ENCODE measurements around the gene CACNG1. TPM values are rescaled to one million over a fixed set of nuclear protein-coding genes. Genes with fewer than 3 reads are reported as not detected.

Gene CACNG1
- polyA plus RNA-seq, 2 of the 4 experiments (the other 2 are of a cell fraction), result 0.15 TPM; not detected in 1

DNA sequence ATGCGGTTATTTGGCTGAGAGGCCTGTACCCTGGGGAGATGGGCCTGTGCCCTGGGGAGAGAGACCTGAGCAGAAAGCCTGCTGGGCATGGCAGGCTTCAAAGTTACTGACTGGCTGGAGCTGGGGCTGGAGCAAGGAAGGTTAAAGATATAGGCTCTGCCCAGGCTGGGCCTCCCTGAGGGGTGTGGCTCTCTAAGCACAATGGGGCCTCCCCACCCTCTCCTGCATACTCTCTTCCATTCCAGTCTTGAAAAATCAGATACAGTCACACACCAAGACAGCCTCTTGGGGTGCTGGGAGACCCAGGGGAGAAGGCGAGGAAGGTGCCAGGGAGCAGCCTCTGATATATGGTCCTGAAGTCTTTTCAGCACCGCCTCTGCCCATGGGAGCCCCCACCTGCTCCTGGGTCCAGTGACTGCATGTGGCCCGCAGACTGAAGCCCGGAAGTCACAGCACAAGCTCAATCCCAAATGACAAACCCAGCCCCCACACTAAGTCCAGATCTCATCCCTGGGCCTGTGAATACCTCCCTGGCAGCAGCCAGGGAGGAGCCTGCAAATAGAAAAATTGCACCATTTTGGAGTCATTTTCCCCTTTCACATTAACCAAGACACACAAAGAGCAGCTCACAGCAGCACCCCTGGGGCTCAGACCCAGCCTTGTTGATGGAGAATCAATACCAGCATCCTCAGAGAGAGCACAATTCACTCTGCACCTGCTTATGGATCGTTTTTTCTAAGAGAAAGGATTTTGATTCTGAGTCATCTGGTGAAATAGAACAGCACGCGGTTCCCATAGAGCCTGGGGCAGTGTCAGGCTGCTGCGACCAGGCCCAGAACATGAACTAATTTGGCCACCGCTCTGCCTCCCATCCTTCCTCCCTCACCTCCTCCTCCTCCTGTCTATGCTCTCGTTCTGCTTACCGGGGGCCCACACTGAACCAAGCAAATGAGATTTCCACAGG, 25.6 kb upstream of the CACNG1 start (continued):
- TF ChIP-seq, protein P1, sequence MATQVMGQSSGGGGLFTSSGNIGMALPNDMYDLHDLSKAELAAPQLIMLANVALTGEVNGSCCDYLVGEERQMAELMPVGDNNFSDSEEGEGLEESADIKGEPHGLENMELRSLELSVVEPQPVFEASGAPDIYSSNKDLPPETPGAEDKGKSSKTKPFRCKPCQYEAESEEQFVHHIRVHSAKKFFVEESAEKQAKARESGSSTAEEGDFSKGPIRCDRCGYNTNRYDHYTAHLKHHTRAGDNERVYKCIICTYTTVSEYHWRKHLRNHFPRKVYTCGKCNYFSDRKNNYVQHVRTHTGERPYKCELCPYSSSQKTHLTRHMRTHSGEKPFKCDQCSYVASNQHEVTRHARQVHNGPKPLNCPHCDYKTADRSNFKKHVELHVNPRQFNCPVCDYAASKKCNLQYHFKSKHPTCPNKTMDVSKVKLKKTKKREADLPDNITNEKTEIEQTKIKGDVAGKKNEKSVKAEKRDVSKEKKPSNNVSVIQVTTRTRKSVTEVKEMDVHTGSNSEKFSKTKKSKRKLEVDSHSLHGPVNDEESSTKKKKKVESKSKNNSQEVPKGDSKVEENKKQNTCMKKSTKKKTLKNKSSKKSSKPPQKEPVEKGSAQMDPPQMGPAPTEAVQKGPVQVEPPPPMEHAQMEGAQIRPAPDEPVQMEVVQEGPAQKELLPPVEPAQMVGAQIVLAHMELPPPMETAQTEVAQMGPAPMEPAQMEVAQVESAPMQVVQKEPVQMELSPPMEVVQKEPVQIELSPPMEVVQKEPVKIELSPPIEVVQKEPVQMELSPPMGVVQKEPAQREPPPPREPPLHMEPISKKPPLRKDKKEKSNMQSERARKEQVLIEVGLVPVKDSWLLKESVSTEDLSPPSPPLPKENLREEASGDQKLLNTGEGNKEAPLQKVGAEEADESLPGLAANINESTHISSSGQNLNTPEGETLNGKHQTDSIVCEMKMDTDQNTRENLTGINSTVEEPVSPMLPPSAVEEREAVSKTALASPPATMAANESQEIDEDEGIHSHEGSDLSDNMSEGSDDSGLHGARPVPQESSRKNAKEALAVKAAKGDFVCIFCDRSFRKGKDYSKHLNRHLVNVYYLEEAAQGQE (IDR thresholded peaks at IDR 0.05), result no peak

DNA sequence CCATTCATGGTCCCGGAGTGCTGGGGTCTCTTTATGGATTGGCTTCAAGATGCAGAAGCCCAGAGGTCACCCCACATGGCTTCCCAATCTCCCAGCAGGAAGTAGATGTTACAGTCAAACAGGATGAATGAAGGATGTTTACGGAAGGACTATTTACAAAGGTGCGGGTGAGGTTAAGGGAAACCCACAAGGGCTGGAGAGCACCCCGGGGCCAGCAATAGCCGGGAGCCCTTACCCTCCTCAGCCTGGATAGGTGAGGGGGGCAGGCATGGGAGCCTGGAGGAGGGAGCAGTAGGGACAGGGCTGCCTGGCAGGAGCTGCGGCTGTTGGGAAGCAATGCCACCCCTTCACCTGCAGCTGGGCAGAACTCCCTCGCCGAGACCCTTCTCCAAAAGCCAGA, 24.5 kb upstream of the CACNG1 start:
- H3K4me2 ChIP-seq, result no peak overlapping the region
- ATAC-seq (no peak), DNase-seq (ENCODE audit: low read depth in 1 of 2, low spot score in 1 of 2) (no peak), FAIRE-seq (no peak)
- no peaks in the 10 kb centered on the region for H3K4me1 ChIP-seq
- POLR2A ChIA-PET, result no interaction called here
- 80% methylated on average over 8 of the region's 8 CpGs for WGBS (ENCODE audit: missing lambda C conversion rate)
- TF ChIP-seq TFCP2L1 (CRISPR knock-in tag; IDR thresholded peaks at IDR 0.05), result no peak
- TF ChIP-seq HEYL (CRISPR knock-in tag; IDR thresholded peaks at IDR 0.05), result no peak
- TF ChIP-seq JUN (IDR thresholded peaks at IDR 0.05), result no peak
- TF ChIP-seq, protein P1 (IDR thresholded peaks at IDR 0.05), result no peak
- no peak for TF ChIP-seq EHMT2 (IDR thresholded peaks at IDR 0.05; ENCODE audit: low read depth)
- TF ChIP-seq CHD2 (IDR thresholded peaks at IDR 0.05; ENCODE audit: low read length, partially characterized antibody), result no peak
- no peak for TF ChIP-seq ZNF302 (CRISPR knock-in tag; IDR thresholded peaks at IDR 0.05)
- no peak for TF ChIP-seq CEBPB (IDR thresholded peaks at IDR 0.05)
- TF ChIP-seq NR3C1 (IDR thresholded peaks at IDR 0.05), result no peak
- TF ChIP-seq, protein P2, sequence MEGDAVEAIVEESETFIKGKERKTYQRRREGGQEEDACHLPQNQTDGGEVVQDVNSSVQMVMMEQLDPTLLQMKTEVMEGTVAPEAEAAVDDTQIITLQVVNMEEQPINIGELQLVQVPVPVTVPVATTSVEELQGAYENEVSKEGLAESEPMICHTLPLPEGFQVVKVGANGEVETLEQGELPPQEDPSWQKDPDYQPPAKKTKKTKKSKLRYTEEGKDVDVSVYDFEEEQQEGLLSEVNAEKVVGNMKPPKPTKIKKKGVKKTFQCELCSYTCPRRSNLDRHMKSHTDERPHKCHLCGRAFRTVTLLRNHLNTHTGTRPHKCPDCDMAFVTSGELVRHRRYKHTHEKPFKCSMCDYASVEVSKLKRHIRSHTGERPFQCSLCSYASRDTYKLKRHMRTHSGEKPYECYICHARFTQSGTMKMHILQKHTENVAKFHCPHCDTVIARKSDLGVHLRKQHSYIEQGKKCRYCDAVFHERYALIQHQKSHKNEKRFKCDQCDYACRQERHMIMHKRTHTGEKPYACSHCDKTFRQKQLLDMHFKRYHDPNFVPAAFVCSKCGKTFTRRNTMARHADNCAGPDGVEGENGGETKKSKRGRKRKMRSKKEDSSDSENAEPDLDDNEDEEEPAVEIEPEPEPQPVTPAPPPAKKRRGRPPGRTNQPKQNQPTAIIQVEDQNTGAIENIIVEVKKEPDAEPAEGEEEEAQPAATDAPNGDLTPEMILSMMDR (IDR thresholded peaks at IDR 0.05), result no peak
- no peak for TF ChIP-seq FOSL2 (IDR thresholded peaks at IDR 0.05)
- no peak for TF ChIP-seq FOSL2 (CRISPR knock-in tag; IDR thresholded peaks at IDR 0.05)
- no peak for TF ChIP-seq KDM5A (IDR thresholded peaks at IDR 0.05)
- no peak for TF ChIP-seq EHF (CRISPR knock-in tag; IDR thresholded peaks at IDR 0.05)
- no peak for TF ChIP-seq HOXB13 (CRISPR knock-in tag; IDR thresholded peaks at IDR 0.05; ENCODE audit: low read depth)
- TF ChIP-seq CHD4 (IDR thresholded peaks at IDR 0.05; ENCODE audit: borderline replicate concordance), result no peak
- TF ChIP-seq RAD21 (conservative IDR thresholded peaks at IDR 0.05 in 1 of 2, IDR thresholded peaks at IDR 0.05 in 1 of 2), result no peak
- TF ChIP-seq SREBF2 (IDR thresholded peaks at IDR 0.05), result no peak
- TF ChIP-seq, protein P3, sequence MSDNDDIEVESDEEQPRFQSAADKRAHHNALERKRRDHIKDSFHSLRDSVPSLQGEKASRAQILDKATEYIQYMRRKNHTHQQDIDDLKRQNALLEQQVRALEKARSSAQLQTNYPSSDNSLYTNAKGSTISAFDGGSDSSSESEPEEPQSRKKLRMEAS (IDR thresholded peaks at IDR 0.05), result no peak
- no peak for TF ChIP-seq BHLHE40 (IDR thresholded peaks at IDR 0.05; ENCODE audit: low read depth, low read length)
- no peak for TF ChIP-seq SMC3 (IDR thresholded peaks at IDR 0.05)
- CTCF ChIA-PET, result interaction anchor here (1.2 to 1.7 kb wide), 3 partner anchors 16 to 138 kb away, joined by 3 to 7 read pairs (median 3); no protein-coding TSS in a partner anchor
- no peak overlapping the region for H3K27ac ChIP-seq
- no peak overlapping the region for H3K4me3 ChIP-seq
- no peaks in the 10 kb centered on the region for H3K9me3 ChIP-seq

Measured in A549 (cell line).